RWPE2 (cell line): ENCODE data around the gene PRPS1.

Source experiments
- ATAC-seq: fragments of 200-7000 bp; cut with Tn5 transposase; 3 replicates; pipeline ENCODE4 v1.9.1; 2021; ENCODE audit warnings: low read depth
- DNase-seq: peaks from one replicate; pipeline ENCODE4 v3.0.0-alpha.2; 2020; ENCODE audit warnings: low spot score
- H3K27ac ChIP-seq: fragments of 450-650 bp; 2 replicates; pipeline ENCODE4 v1.5.1; 2017; ENCODE audit warnings: mild to moderate bottlenecking; ENCODE audit not compliant: poor library complexity, severe bottlenecking
- H3K27me3 ChIP-seq: fragments of 250-450 bp; sonication (Bioruptor Pico); 2 replicates; pipeline ENCODE4 v1.5.1; 2021; ENCODE audit warnings: mild to moderate bottlenecking, moderate library complexity; ENCODE audit not compliant: insufficient read depth, poor library complexity, severe bottlenecking
- H3K36me3 ChIP-seq: fragments of 250-450 bp; sonication (Bioruptor Pico); 2 replicates; pipeline ENCODE4 v1.5.1; 2020; ENCODE audit warnings: low read depth, mild to moderate bottlenecking, moderate library complexity
- H3K4me1 ChIP-seq: fragments of 250-450 bp; sonication (Bioruptor Pico); 2 replicates; pipeline ENCODE4 v1.5.1; 2021; ENCODE audit warnings: mild to moderate bottlenecking, moderate library complexity; ENCODE audit not compliant: insufficient read depth, poor library complexity, severe bottlenecking
- H3K4me3 ChIP-seq: fragments of 250-450 bp; sonication (Bioruptor Pico); 2 replicates; pipeline ENCODE4 v1.5.1; 2021; ENCODE audit warnings: mild to moderate bottlenecking, moderate library complexity; ENCODE audit not compliant: severe bottlenecking
- H3K9me3 ChIP-seq: fragments of 250-450 bp; sonication (Bioruptor Pico); 2 replicates; pipeline ENCODE4 v1.5.1; 2021; ENCODE audit warnings: mild to moderate bottlenecking, moderate library complexity; ENCODE audit not compliant: severe bottlenecking
- TF ChIP-seq, protein P1 (sequence below): fragments of 450-650 bp; IDR thresholded peaks from one replicate; pipeline ENCODE4 v1.5.1; 2017; ENCODE audit warnings: mild to moderate bottlenecking, moderate library complexity; ENCODE audit not compliant: poor library complexity, severe bottlenecking

The PRPS1 gene

DNA sequence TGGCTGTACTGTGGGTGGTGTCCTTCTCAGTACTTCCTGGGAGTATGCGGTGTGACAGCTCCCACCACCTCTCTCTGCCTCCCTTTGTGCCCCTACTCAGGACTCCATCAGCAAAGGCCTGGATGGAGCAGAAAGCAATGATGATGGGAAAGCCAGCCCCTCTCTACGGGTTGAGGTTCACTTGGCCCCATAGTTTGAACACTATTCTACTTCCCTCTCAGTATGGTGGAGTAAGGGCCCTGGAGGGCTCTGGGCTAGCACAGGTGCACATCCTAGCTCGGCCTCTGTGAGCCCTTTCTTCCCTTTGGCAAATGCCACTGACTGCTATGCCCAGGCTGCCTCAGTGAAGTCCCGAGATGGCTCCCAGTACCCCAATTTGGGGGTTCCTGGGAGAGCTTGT lies 31.0 kb downstream of the PRPS1 start:
- no peak for ATAC-seq
- Histone ChIP-seq H3K4me1 (peaks cover 14% of the 10 kb centered on the region), H3K9me3 (no peaks in the 10 kb centered on the region), H3K4me3 (no peak overlapping the region), H3K36me3 (no peaks in the 10 kb centered on the region), H3K27me3 (no peaks in the 10 kb centered on the region), H3K27ac (no peak overlapping the region)
- no peak for DNase-seq
- TF ChIP-seq, protein P1, sequence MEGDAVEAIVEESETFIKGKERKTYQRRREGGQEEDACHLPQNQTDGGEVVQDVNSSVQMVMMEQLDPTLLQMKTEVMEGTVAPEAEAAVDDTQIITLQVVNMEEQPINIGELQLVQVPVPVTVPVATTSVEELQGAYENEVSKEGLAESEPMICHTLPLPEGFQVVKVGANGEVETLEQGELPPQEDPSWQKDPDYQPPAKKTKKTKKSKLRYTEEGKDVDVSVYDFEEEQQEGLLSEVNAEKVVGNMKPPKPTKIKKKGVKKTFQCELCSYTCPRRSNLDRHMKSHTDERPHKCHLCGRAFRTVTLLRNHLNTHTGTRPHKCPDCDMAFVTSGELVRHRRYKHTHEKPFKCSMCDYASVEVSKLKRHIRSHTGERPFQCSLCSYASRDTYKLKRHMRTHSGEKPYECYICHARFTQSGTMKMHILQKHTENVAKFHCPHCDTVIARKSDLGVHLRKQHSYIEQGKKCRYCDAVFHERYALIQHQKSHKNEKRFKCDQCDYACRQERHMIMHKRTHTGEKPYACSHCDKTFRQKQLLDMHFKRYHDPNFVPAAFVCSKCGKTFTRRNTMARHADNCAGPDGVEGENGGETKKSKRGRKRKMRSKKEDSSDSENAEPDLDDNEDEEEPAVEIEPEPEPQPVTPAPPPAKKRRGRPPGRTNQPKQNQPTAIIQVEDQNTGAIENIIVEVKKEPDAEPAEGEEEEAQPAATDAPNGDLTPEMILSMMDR = no peak

DNA sequence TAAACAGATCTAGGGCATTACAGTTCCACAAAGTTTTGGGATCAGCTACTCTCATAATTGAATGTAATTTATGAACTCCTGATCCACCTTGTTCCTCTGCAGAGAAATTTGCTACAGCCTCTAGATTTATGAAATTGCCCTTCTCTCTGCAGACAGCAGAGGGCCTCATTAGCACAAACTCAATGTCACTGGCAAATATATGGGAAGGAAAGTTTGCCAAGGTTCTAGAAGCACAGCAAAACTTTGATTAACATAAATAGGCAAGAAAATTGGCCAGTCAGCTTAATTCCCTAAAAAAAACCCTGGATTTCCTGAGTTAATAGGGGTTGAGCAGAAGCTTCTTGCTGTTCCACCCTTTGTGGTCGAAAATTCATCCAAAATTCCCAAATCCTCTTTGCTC lies 31.5 kb downstream of the PRPS1 start:
- Histone ChIP-seq H3K4me1 (peaks cover 10% of the 10 kb centered on the region), H3K27ac (no peak overlapping the region), H3K27me3 (no peaks in the 10 kb centered on the region), H3K36me3 (no peaks in the 10 kb centered on the region), H3K9me3 (no peaks in the 10 kb centered on the region), H3K4me3 (no peak overlapping the region)
- TF ChIP-seq, protein P1 = peak; percentile 63
- DNase-seq (no peak), ATAC-seq (no peak)

DNA sequence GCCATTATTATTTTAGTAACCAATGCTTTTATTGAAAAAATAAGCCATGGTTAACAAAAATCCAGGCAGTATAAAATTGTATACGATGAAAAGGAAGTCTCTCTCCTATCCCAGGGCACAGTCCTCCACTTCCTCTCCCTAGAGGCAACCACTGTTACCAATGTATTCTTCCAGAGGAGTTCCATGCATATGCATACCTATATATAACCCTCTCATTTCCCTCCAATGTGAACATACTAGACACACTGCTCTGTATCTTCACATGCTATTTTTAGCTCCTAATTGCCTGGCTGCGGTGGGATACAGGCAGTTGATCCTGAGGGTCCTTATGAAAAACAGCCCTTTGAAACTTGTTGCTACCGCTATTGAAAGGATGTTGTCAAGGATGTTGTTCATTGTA lies 33.8 kb downstream of the PRPS1 start:
- Histone ChIP-seq H3K4me3 (no peak overlapping the region), H3K4me1 (no peaks in the 10 kb centered on the region), H3K9me3 (no peaks in the 10 kb centered on the region), H3K27ac (no peak overlapping the region), H3K36me3 (no peaks in the 10 kb centered on the region), H3K27me3 (no peaks in the 10 kb centered on the region)
- ATAC-seq (0 out of 3 replicates have a peak, but pooled peaks have one; percentile 25), DNase-seq (no peak)
- TF ChIP-seq, protein P1 = no peak

DNA sequence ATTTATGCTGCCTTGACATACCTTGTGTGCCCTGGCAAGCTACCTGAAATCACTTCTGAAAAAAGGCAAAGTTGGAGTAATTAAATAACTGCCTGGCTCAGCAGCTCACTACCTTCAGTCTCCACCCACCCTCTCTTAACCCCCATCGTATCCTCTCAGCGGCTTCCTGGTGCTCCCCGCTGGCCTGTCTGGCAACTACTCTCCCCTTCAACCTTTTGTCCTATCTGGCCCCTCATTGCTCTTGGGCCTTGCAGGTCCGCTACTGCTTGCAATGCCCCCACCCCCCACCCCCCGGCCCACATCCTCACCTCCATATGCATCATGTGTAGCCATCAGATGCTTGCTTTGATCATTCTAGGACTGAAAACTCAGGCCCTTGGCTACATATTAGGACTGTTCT lies 34.5 kb downstream of the PRPS1 start:
- no peaks in the 10 kb centered on the region for H3K9me3 ChIP-seq
- DNase-seq (no peak), ATAC-seq (no peak)
- no peaks in the 10 kb centered on the region for H3K27me3 ChIP-seq
- TF ChIP-seq, protein P1 = no peak
- H3K4me1 ChIP-seq = no peaks in the 10 kb centered on the region
- no peak overlapping the region for H3K27ac ChIP-seq
- H3K4me3 ChIP-seq = no peak overlapping the region
- H3K36me3 ChIP-seq = no peaks in the 10 kb centered on the region

DNA sequence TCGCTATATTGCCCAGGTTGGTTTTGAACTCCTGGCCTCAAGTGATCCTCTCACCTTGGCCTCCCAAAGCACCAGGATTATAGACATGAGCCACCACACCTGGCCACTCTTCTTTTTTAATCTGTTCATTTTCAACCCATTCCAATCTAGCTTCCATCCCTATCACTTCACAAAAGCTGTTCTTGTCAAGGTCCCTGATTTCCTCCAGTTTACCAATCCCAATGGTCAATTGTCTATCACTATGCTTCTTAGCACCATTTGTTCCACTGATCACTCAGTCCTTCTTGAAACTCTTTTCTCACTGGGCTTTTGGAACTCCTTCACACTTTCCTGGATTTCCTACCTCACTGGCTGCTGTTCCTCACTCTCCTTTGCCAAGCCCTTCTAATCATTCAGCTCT lies 38.6 kb downstream of the PRPS1 start:
- H3K4me3 ChIP-seq = no peak overlapping the region
- H3K36me3 ChIP-seq = no peaks in the 10 kb centered on the region
- DNase-seq = no peak
- H3K27ac ChIP-seq = no peak overlapping the region
- TF ChIP-seq, protein P1 = no peak
- ATAC-seq = no peak
- no peaks in the 10 kb centered on the region for H3K4me1 ChIP-seq
- no peaks in the 10 kb centered on the region for H3K9me3 ChIP-seq
- no peaks in the 10 kb centered on the region for H3K27me3 ChIP-seq
